Ishikawa (cell line): ENCODE measurements around the gene RALGAPA2.

ENCODE experiments used
- RAD21 ChIP-seq: IDR thresholded peaks from 2 replicates; pipeline ENCODE4 v1.6.1; 2012; ENCODE audit warnings: low read depth
- TAF1 ChIP-seq: IDR thresholded peaks from 2 replicates; pipeline ENCODE4 v1.6.1; 2012; ENCODE audit warnings: low read depth, mild to moderate bottlenecking
- ZBTB7A ChIP-seq: IDR thresholded peaks from 2 replicates; pipeline ENCODE4 v1.6.1; 2012; ENCODE audit warnings: low read depth
- TF ChIP-seq, protein P1 (sequence below): IDR thresholded peaks from 2 replicates; pipeline ENCODE4 v1.6.1; 2012
- TF ChIP-seq, protein P2 (sequence below): IDR thresholded peaks from 2 replicates; pipeline ENCODE4 v1.6.1; 2012

DNA sequence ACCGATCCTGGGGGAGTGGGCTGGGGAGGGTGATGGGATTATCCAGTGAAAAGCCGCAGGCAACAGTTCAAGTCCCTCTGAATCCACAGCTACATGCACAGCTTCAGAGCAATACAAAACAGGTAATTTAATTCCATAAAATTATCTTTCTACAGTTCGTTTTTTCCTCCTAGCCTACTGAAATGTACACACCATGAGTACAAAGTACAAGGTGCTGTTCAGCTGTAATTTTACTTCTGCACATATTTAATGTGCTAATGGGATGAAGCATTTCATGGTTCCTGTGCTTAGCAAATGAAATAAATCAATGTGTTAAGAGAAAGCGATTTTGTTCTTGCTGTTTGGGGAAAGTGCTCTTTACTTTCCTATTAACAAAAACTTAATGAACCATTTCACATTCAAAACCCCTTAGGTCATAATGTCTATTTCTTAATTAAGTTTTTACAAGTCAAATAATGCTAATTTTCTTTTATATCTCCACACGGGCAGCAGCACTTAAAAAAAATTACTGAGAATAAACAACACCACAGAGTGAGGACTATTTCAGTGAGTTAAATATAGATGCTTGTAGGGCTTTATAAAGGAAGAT, 272.7 kb downstream of the RALGAPA2 start:
- TF ChIP-seq, protein P1, sequence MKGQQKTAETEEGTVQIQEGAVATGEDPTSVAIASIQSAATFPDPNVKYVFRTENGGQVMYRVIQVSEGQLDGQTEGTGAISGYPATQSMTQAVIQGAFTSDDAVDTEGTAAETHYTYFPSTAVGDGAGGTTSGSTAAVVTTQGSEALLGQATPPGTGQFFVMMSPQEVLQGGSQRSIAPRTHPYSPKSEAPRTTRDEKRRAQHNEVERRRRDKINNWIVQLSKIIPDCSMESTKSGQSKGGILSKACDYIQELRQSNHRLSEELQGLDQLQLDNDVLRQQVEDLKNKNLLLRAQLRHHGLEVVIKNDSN: no peak
- TF ChIP-seq ZBTB7A (no peak), RAD21 (no peak), TAF1 (no peak)
- TF ChIP-seq, protein P2, sequence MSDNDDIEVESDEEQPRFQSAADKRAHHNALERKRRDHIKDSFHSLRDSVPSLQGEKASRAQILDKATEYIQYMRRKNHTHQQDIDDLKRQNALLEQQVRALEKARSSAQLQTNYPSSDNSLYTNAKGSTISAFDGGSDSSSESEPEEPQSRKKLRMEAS: no peak
